CD4-positive, alpha-beta T cell treated with Interleukin-17A for 4 hours (primary cell): ENCODE results near the gene MED12L.
A peak's percentile ranks its signal among the peaks of the same experiment; 100 is the strongest.

Source experiments
- DNase-seq: peaks from one replicate; pipeline ENCODE4 v3.0.0-alpha.2; 2020; ENCODE audit warnings: mixed read lengths

Gene MED12L

DNA sequence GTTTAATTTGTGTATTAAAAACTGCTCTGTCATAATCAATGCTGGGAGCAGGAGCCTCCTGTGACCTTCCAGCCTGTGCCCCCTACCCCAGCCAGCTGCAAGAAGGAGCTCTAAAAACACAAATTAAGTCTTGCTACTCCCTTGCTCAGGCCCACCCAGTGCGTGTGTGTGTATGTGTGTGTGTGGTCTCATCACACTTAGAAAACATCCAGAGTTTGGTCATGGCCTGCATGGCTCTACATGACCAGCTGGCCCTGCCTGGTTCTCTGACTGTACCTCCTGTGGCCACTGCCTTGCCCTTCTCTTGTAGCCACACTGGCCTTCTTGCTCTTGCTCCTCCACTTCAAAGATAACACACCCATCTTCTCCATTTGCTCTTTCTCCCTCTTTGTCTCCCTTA lies 179.1 kb downstream of the MED12L start:
- no peak for DNase-seq

DNA sequence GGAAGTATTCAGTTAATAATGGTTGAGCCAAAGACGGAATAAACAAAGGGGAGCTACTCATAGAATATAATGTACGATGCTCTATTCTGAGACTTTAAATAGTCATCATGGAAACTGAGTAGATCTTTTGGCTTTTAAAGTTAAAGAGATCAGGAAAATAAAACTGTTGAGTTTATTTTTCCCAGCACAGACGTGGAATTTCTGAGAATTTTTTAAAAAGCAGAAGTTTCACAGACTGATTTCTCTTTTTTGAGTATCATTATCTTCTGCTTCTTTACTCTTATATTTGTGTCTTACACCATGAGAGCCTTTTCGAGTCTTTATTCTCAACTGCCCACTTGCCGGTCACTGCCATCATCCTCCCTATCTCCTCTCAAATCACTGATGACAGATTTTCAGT lies 179.7 kb downstream of the MED12L start:
- no peak for DNase-seq

DNA sequence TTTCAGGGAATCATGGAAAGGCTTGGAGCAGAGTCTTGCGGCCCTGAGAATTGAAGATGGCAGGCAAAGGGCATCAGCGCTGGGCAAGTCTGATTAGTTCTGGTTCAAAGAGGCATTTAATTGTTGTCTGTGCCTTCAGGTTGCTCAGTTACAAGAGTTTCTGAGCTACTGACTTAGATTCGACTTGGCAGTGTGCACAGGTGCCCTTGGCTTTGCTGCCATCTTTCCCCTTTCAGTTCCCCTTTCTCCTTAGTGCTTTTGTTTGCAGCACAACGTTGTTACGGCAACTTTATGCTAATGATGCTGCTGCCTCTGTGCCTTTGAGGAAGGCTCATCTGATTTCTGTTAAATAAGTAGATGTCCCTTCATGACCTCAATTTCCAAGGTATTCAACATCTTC lies 180.4 kb downstream of the MED12L start:
- no peak for DNase-seq

DNA sequence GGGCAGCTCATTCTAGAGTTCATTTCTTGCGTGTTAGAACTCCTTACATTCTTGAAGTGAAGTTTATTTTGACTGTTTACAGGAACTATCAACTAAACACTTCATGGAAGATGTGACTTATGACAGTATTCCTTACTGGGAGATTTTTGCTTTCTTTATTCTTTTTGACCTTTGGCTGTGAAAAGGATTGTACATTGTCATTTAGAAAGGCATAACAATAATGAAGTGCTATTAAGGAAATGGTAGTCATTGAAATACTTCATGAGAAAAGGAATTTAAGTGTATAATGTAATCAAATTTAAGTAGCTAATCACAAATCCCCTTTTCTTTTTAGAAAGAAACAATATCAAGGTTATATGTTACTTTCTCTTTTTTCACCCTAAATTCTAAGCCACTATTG lies 181.6 kb downstream of the MED12L start:
- no peak for DNase-seq

DNA sequence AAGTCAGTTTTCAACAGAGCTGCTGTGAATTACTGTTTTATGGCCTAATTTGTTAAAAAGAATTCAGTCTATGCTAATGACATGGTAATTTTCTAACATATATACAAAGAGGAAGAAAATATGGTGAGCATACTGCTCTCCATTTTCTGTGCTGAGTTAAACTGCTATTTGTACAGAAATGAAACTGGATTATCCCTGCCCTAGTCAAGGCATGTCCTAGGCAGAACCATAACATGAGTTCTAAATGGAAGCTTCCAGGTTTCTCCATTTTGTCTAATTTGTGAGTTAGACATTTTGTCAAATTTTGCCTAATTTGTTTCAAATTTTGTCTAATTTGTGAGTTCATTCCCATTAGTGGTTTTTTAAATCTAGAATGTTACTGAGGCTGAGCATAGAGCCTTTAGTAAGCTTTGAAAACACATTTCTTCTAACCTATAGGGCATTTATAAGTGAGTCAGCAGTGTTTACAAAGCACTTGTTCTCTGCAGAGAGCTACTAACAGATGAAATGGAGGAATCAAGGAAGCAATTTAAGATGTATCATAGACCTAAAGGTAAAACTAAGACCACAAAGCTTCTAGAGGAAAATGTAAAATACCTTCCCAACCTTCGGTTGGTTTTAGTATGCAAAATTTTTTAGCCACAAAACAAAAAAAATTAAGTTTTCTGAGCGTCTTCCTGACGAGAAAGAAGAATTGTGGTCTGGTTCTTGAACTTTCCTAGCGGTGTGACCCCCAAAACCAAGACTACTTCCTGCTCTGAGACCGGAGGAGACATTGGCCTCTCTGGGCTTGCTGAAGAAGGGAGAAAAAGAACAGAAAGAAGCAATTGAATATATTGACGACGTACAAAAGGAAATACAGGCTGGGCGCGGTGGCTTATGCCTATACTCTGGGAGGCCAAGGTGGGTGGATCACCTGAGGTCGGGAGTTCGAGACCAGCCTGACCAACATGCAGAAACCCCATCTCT lies 183.1 kb downstream of the MED12L start:
- peak; percentile 30 for DNase-seq

DNA sequence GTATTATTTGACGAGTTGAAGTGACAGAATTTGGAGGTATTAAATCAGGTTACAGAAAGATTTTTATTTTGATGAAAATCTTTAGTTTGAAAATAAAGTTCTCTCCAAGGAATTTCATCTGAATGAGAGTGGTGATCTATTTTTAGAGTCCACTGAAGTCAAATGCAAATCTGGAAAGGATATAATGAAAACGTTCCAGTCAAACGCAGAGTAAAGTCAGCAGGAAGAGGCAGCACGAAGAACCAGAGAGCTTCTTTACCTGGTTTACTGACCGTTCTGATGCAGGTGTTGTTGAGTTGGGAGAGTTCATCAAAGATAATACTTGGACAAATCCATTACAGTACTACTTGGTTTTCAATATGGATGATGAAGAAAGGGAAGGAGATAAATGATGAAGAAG lies 184.2 kb downstream of the MED12L start:
- no peak for DNase-seq

DNA sequence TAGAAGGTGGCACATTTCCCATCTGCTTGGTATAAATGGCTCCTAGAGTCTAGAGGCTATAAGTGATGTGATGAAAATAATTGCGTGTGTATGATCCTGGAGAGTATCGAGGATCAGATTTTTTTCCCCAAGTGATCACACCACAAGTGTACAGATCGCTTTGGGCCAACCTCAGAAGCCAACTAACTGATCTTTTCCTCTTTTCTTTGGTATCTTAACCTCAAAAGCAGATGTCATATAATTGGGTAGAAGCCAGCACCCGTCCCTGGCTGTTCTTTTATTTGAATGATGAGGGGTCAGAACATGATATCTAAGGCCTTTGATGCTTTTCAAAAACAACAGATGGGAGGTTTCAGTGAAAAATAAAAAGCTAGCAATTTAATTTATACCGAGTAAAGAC lies 189.6 kb downstream of the MED12L start:
- DNase-seq: no peak

DNA sequence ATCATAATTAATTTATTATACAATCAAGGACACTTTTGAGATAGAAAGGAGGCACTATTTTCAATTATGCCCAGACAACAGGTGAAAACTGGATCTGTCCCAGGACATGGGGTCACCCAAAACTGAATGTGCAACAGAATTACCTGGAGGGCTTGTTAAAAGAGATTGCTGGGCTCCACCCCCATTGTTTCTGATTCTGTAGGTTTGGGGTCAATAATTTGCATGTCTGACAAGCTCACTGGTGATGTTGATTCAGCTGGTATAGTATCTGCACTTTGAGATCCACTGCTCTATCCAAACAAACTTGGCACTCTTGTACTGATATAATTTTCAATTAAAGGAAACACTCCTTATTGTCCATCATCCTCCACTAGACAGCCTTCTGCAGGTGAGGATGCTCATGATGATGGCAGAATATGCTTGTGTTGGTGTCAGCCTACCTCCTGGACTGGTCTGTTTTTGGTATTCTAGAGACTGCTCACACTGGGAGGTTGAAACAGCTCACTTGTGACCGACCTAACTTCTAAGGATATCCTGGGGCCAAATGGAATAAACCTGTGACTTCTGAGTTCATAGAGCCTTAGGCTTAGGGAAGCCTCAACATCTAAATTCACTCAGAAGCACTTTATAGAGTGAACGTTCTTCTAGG lies 190.7 kb downstream of the MED12L start:
- DNase-seq: no peak

DNA sequence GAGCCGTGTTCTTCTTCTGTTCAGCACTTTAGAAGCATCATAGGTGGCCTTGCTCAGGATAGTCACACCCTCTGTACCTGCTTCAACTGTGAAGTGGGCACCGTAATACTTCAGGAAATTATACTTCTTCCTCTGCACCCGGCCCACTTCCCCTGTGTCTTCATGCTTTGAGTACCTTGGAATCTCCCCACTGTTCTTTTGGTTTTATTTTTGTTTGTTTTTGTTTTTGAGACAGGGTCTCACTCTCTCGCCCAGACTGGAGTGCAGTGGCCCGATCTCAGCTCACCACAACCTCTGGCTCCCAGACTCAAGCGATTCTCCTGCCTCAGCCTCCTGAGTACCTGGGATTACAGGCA lies 191.2 kb downstream of the MED12L start:
- DNase-seq: peak; percentile 48

DNA sequence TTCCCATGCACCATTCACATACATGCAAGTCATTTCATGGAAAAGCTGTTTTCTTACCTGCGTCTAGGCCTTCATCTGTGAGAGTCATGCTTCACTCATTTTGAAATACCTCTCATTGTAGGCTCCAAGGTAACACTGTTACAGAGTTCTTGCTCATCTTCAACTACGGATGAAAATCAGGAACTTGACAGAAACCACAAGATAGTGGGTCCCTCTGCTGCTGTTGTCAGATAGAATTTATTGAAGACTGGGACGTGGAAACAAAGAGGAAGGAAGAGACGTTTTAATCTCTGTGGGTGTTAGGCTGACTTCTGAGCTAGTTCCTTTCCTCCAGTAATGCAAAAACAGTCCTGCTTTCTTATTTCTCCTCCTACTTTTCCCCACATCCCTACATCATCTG lies 192.8 kb downstream of the MED12L start, which contains the start of gene P2RY14:
Gene P2RY14, minus strand, starts transcription at position 313 of the 400 bp plus-strand sequence. CDS start 64,226 bp downstream, outside the sequence.
- DNase-seq: no peak

DNA sequence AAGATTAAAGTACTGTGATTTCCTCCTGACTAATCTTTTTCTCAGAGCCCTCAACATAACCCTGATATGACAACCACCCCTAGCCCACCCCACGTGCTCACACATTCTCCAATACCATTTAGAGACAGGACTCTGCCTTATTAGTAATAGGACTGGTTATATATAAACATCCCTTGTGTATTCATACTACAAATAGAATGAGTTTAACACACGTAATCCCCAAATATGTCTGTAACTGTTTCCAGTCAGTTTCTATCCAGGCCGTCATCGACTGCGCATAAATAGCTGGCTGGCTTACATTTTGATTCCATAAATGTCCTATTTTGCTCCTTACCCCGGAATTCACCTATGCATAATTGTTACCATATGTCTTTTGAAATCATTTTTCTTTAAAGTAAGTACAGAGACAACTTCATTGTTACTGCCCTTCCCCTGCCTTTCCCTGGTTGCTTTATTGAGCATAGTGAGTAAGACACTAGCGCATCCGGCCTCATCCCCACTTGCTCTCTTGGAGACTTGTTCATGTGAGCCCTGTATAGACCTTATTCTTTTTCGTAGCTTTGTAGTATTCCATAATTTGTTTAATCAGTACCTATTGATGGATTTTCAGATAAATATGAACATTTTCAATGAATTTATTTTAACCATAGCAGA lies 196.3 kb downstream of the MED12L start:
- no peak for DNase-seq

DNA sequence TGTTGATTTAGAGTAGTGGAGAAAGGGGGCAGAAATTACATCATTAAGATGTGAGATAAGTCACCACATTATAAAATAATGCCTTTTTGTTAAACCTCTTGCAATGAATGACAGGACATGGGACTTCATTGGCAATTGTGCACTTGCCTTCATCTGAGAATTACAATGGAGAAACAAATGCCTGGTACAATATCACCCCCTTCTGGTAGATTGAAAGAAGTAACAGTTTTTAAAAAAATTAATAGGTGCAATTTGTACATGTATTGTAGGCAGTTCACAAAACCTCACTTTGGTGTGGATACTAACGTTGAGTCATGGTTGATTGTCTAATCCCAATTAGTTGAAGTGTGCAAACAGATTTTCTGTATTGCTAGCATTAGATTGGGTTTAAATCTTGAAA lies 197.5 kb downstream of the MED12L start:
- no peak for DNase-seq

DNA sequence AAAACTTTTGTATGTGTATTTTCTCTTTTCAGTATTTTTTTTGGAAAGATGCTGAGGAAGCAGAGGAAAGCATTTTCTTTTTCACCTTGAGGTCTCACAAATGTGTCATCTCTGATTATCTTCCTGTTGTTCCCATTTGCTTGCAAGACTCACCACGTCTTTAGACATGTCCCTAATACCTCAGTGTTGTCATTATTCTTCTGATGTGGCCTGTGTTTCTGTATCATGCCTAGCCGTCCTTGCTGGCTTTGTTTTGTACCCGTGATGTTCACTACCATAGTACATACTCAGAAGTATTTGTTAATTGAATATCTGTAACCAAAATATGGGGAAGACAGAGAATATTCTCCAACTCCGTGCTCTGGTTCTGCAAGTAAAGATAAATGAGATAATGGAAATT lies 197.9 kb downstream of the MED12L start:
- DNase-seq: no peak

DNA sequence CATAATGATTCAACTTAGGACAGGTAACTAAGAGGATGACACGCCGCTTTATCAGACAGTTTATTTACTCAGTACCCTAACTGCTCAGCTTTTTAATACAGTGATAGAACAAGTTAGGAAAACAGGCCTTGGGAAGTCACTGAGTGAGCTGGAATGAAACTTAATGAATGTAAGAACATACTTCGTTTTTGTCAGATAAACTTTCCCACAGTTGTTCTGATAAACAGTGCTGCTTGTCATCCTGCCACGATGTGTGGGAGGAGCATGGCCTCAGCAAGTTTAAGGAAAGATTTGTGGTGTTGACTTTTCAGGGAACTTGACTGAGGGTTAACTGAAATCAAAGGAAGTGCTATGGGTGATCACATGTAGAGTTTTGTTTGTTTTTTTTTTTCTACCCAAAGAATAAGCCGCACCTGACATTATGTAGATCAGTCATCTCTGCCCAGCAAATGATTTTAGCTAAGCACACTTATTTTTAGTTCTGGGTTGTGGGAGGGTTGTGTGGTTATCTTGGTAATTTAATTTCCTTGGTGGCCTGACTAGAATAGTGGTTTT lies 198.5 kb downstream of the MED12L start:
- no peak for DNase-seq

DNA sequence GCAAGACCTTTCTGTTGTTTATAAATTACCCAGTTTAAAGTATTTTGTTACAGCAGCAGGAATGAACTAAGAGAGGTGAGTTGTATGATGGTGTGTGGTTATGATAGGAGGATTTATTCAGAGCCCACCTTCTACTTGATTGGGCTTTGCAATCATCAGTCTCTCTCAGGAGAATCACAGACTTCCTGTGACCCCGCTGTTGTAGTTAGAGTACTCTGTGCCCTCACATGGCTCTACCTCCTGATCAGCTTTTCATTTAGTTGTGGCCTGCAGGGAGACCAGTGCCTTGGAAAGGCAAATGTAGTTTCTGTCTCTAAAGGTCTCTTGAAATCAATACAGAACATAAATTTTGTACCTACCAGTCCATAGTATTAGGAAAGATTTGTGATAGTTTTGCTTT lies 200.5 kb downstream of the MED12L start:
- no peak for DNase-seq

DNA sequence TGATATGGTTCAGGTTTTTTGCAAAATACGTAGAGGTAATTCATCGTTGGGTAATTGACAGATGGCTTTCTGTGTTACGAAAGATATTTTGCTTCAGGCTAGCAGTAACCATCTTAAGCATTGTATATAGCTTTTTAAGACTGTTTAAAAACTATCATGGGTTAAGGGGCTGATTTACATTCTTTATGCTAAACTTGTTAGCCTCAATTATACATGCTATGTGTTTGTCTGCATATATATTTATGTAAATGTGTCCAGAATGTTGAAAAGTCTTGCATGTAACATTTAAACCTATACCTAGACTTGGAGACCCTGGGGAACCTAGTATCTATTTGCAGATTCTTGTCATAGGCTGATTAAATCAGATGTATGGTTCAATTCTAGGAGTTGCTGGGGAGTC lies 204.0 kb downstream of the MED12L start:
- DNase-seq: no peak

DNA sequence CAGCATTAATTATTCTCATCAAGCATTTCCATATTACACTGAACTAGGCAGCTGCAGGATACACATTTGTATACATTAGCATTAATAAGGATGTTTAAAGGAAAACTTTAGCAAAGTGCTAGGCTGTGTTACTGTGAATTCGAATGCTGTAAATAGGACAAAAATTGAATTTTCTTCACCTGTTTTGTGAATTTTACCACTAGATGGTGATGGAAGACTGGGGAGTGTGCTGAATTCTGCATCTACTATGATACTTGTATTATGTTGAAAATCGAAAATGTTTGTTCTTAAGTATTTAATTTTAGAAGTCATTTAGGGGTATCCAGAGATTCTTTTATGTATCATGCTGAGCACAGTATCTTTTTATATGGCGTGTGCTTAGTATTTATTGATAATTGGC lies 205.2 kb downstream of the MED12L start:
- DNase-seq: no peak

DNA sequence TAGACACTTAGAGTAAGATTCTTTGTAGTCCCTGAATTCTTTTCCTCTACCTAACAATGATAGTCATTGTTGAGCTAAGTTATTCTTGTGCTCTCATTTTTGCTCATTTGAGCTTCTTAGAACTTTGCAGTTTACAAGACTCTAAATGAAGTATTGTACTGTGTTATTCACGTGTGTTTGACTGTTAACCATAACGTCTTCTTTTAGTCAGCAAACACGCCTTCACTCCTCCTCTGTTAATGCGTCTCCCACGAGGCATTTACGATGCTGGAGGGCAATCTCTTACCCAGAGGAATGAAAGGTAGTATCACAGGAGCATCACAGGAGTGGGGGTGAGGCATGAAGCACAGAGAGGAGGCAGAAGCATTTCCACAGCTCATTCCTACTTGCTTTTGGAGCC lies 207.7 kb downstream of the MED12L start:
- no peak for DNase-seq

DNA sequence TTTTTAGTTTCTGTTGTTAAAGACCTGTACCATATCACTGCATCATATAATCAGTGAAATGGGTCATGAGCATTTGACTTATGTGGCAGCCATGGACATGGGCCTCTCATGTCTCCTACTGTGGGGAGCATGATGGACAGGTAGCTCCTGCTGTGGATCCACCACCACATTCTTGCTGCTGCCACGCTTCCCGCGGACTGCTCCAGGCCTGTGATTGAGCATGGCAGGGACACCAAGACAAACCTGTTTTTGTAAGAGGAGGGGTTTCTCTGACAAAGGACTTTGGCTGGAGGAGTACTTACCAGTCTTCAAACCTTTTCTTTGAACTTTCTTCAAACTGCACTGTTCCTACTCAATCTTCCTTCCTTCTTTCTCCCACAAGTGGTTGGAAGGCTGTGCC lies 210.8 kb downstream of the MED12L start:
- DNase-seq: no peak

DNA sequence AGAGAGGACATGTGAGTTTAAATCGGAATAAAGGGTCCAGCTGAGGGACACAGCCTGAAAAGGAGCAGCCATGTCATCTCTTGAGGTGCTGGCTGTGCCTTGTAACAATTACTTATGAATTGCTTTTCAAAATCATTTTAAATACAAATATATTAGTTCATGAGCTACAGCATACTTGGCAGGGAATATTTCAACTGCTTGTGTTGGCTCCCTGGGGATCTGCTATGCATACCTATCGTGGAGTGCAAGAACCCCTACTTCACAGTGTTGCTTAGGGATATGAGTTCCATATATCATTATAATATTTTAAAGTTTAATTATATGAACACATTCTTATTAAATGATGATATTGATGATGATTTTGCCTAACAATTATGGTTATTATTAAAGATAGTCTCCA lies 212.0 kb downstream of the MED12L start:
- DNase-seq: no peak

DNA sequence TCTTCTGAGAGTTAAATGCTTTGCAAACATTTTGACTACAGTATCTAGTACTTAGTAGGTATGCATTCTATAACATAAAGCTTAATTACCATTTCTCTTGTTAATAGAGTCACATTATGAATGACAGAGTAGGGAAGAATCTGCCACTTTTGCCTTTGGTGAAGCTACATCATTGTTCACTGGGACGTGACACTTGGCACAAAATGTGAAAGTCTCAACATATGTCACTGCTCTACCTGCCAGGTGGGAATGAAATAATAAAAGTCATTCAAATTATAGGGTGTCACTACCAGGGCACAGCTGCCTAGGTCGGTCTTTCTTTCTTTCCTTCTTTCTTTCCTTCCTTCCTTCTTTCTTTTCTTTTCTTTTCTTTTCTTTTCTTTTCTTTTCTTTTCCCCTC lies 213.5 kb downstream of the MED12L start:
- DNase-seq: no peak

DNA sequence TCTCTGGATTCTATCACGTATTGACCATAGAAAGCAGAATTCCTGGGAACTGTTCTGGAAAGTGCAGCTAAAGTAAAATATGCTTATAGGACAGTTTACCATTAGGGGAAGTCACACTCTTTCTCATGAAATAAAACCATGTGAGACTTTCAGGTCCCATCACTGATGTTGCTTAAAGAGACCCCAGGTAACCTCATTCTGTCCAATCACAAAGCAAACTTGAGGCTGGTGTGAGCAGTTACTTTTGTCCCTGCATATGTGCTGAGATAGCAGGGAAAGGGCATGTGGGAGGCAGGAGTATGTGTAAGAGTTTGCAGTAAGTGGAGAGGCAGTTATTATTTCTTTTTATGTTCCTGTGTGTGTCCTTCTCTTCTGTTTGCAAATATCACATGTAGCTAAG lies 215.1 kb downstream of the MED12L start:
- DNase-seq: no peak

DNA sequence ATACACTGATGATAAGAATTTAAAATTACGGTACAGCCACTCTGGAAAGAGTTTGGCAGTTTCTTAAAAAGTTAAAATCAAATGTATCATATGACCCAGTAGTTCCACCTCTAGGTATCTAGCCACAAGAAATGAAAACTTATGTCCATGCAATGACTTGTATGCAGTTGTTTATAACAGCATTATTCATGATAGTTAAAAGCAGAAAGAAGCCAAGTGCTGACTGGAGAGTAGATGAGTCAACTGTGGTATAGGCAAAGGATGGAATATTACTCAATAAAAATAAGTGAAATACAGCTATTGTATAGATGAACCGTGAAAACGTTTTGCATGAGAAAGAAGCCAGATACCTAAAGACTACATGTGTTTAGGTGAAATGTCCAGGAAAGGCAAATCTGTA lies 216.3 kb downstream of the MED12L start:
- DNase-seq: no peak

DNA sequence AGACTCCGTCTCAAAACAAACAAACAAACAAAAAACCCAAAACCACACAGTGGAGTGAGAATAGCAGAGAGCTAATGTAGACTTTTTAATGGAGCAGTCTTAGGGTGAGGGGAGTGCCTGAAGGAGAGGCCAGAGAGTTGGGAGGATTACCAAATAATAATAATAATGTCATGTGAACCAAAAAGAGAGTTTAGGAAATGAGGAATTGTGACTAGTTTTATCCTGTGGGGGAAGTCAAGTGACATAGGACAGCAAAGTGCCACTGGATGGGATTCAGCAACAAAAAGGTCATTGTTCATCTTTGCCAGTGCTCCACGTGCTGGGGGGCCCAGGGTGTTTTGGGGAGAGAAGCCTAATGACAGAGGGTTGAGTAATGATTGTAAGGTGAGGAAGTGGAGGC lies 218.3 kb downstream of the MED12L start:
- no peak for DNase-seq
